ENCODE results near the gene CYP4X1.
"Not testable (repeated sequence)": the region's sequence is repeated elsewhere in the genome, so short reads cannot be mapped to it uniquely, and the experiment has no call there.

The CYP4X1 gene

GRCh38 chr1:47069509-47069908 lies 46.0 kb downstream of the CYP4X1 start:
- DNase-seq (ENCODE audit: low read depth in 2 of 2), result not testable (repeated sequence)

- DNase-seq (ENCODE audit: low read depth in 2 of 2), result not testable (repeated sequence)
Observed at GRCh38 chr1:47089356-47089755, 65.9 kb downstream of the CYP4X1 start.

GRCh38 chr1:47091476-47091875 lies 68.0 kb downstream of the CYP4X1 start:
- not testable (repeated sequence) for DNase-seq (ENCODE audit: low read depth in 2 of 2)
